ENCODE results near the gene RAPGEF1.

DNA sequence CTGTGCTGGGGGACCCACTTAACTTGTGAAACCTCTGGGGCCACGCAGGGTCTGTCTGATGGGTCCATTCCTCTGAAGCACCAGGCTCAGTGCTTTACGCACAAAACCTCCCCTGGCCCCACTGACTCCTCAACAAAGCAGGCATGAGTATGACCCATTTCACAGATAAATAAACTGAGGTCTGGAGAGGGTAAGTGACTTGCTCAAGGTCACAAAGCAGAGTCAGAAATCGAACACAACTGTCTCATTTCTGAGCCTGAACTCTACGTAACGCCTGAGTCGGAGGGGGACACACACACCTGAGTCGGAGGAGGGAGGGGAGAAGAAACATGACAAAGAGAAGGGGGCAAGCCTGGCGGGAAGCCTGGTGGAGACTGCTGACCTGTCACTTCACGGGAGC is 48.0 kb upstream of the RAPGEF1 start:
- TF ChIP-seq MAFF (IDR thresholded peaks at IDR 0.05; ENCODE audit: low read depth, low read length) (no peak), KLF11 (CRISPR knock-in tag; IDR thresholded peaks at IDR 0.05) (no peak), JUND (CRISPR knock-in tag; IDR thresholded peaks at IDR 0.05) (no peak), EZH2 (conservative IDR thresholded peaks at IDR 0.05; ENCODE audit: low read depth, low read length) (no peak), GMEB2 (CRISPR knock-in tag; IDR thresholded peaks at IDR 0.05; ENCODE audit: low read depth) (no peak), CTCF (CRISPR knock-in tag; IDR thresholded peaks at IDR 0.05) (no peak), ZBTB26 (CRISPR knock-in tag; IDR thresholded peaks at IDR 0.05; ENCODE audit: borderline replicate concordance) (no peak), HIC2 (CRISPR knock-in tag; IDR thresholded peaks at IDR 0.05; ENCODE audit: low read depth) (no peak)
